Lung (tissue), 12 donors: ENCODE data around the gene RECQL. TPM values are rescaled to one million over a fixed set of nuclear protein-coding genes. Genes with fewer than 3 reads are reported as not detected.

Experiments
- ATAC-seq: fragments of 200-7000 bp; cut with Tn5 transposase; one replicate; pipeline ENCODE4 v1.9.1; 2020; ENCODE audit warnings: moderate number of reproducible peaks; ENCODE audit not compliant: insufficient read depth, low FRiP score
- DNase-seq, 3 donors: peaks; one replicate each; pipeline ENCODE4 v3.0.0-alpha.2; 2013 to 2017
- H3K27ac ChIP-seq, 2 donors: one replicate each; pipeline ENCODE4 v1.5.1; 2013; ENCODE audit warnings: mild to moderate bottlenecking in 2 of 2, moderate library complexity in 2 of 2, control low read depth in 1 of 2, inconsistent platforms in 1 of 2, low read depth in 1 of 2, low read length in 1 of 2
- H3K27me3 ChIP-seq, 3 donors: one replicate each; pipeline ENCODE4 v1.5.1; 2013; ENCODE audit warnings: low read length in 2 of 3; ENCODE audit not compliant: control insufficient read depth in 3 of 3, insufficient read depth in 3 of 3
- H3K36me3 ChIP-seq, 4 donors: one replicate each; pipeline ENCODE4 v1.5.1; 2013; ENCODE audit warnings: low read length in 4 of 4, mild to moderate bottlenecking in 1 of 4, moderate library complexity in 1 of 4; ENCODE audit not compliant: control insufficient read depth in 4 of 4, insufficient read depth in 4 of 4
- H3K4me1 ChIP-seq, 5 donors: one replicate each; pipeline ENCODE4 v1.5.1; 2013; ENCODE audit warnings: low read length in 5 of 5, mild to moderate bottlenecking in 2 of 5, moderate library complexity in 1 of 5; ENCODE audit not compliant: control insufficient read depth in 5 of 5, insufficient read depth in 5 of 5
- H3K4me3 ChIP-seq: one replicate; pipeline ENCODE4 v1.5.1; 2013; ENCODE audit warnings: mild to moderate bottlenecking, control low read depth, moderate library complexity
- H3K9ac ChIP-seq, 2 donors: one replicate each; pipeline ENCODE4 v1.5.1; 2013; ENCODE audit warnings: low read length in 2 of 2, control low read depth in 1 of 2; ENCODE audit not compliant: insufficient read depth in 1 of 2
- H3K9me3 ChIP-seq, 4 donors: one replicate each; pipeline ENCODE4 v1.5.1; 2013; ENCODE audit warnings: low read length in 3 of 4, mild to moderate bottlenecking in 1 of 4, moderate library complexity in 1 of 4; ENCODE audit not compliant: control insufficient read depth in 4 of 4, insufficient read depth in 3 of 4
- CTCF ChIP-seq: IDR thresholded peaks from 2 replicates; pipeline ENCODE4 v1.5.1; 2012; ENCODE audit warnings: mild to moderate bottlenecking; ENCODE audit errors: control extremely low read depth, extremely low read depth
- WGBS, 2 donors: extraction: QIAGEN DNeasy Blood & Tissue Kit; methylation state at CpG; one replicate each; pipeline ENCODE4 v1.1.7; 2013; 5-methylcytosine and 5-hydroxymethylcytosine counted together
- polyA plus RNA-seq, 2 donors: library from polyadenylated mRNA; stranded (reverse); fragments of 200-250 nt; gene quantifications; one replicate each; pipeline ENCODE4 v1.2.1, GENCODE V29; 2013
- total RNA-seq, 2 donors: library from RNA; depleted of rRNA in 1 of 2; stranded (reverse); fragments of >200 nt in 1 of 2; gene quantifications; one replicate each; pipeline ENCODE4 v1.2.1, GENCODE V29; 2014 to 2021
- donor health status: control.
- donor health status: control.
- donor health status: Bipolar disorder and iron deficiency.
- donor health status: healthy.
- donor health status: DM: yes; HTN: yes; CAD: no.

The RECQL gene
- total and polyA plus RNA-seq, 4 donors: 13.8 to 36.0 (median 29.6) TPM

- no peak overlapping the region for H3K9ac ChIP-seq
- H3K9me3 ChIP-seq: no peaks in the 10 kb centered on the region
- ATAC-seq (no peak), DNase-seq (no peak)
- peaks cover 0 to 8% (median 7%) of the 10 kb centered on the region in 3 donors for H3K27me3 ChIP-seq
- peaks cover 0 to 10% (median 5%) of the 10 kb centered on the region in 5 donors for H3K4me1 ChIP-seq
- no peak overlapping the region for H3K27ac ChIP-seq
- no peak for TF ChIP-seq CTCF
- no peaks in the 10 kb centered on the region for H3K36me3 ChIP-seq
- no peak overlapping the region for H3K4me3 ChIP-seq
Measured at GRCh38 chr12:21523148-21523547, 21.7 kb upstream of the RECQL start.

- DNase-seq (no peak), ATAC-seq (no peak)
- H3K9ac ChIP-seq: no peak overlapping the region
- no peaks in the 10 kb centered on the region for H3K36me3 ChIP-seq
- H3K9me3 ChIP-seq: no peaks in the 10 kb centered on the region
- peaks cover 0 to under 1% (median 0%) of the 10 kb centered on the region in 3 donors for H3K27me3 ChIP-seq
- H3K4me1 ChIP-seq: peaks cover 0 to 3% (median 0%) of the 10 kb centered on the region in 5 donors
- H3K27ac ChIP-seq: no peak overlapping the region
- TF ChIP-seq CTCF: no peak
- H3K4me3 ChIP-seq: no peak overlapping the region
- 55 to 76% methylated on average over 1 of the region's 1 CpG for WGBS, 2 donors
Measured at GRCh38 chr12:21521541-21521940, 20.1 kb upstream of the RECQL start.

- Histone ChIP-seq H3K9me3 (no peaks in the 10 kb centered on the region), H3K4me3 (no peak overlapping the region), H3K27ac (no peak overlapping the region), H3K9ac (no peak overlapping the region), H3K4me1 (peaks cover 0 to 3% (median 0%) of the 10 kb centered on the region in 5 donors), H3K36me3 (peaks cover 3 to 11% (median 8%) of the 10 kb centered on the region in 4 donors), H3K27me3 (no peaks in the 10 kb centered on the region)
- no peak for TF ChIP-seq CTCF
- DNase-seq: peak in 2 of 3 donors; percentile 35 to 59
- 79 to 84% methylated on average over 3 of the region's 3 CpGs for WGBS, 2 donors
- ATAC-seq: no peak
Measured at GRCh38 chr12:21518451-21518850, 17.0 kb upstream of the RECQL start.

GRCh38 chr12:21516281-21516680 is 14.8 kb upstream of the RECQL start:
- no peak for TF ChIP-seq CTCF
- no peak overlapping the region for H3K9ac ChIP-seq
- peaks cover 3 to 17% (median 13%) of the 10 kb centered on the region in 4 donors for H3K36me3 ChIP-seq
- ATAC-seq (no peak), DNase-seq (no peak)
- 97 to 98% methylated on average over 2 of the region's 2 CpGs for WGBS, 2 donors
- no peak overlapping the region for H3K27ac ChIP-seq
- H3K4me1 ChIP-seq: peaks cover 0 to 3% (median 0%) of the 10 kb centered on the region in 5 donors
- no peaks in the 10 kb centered on the region for H3K27me3 ChIP-seq
- H3K4me3 ChIP-seq: no peak overlapping the region
- H3K9me3 ChIP-seq: no peaks in the 10 kb centered on the region
